ENCODE measurements around the gene CBARP. TPM values are rescaled to one million over a fixed set of nuclear protein-coding genes. Genes with fewer than 3 reads are reported as not detected.

The CBARP gene
- total and polyA plus RNA-seq, 9 of the 15 experiments (the other 6 are each of a cell fraction or from before 2014, with no cell fraction given), result 0.03 to 8.9 (median 1.2) TPM; not detected in 1

DNA sequence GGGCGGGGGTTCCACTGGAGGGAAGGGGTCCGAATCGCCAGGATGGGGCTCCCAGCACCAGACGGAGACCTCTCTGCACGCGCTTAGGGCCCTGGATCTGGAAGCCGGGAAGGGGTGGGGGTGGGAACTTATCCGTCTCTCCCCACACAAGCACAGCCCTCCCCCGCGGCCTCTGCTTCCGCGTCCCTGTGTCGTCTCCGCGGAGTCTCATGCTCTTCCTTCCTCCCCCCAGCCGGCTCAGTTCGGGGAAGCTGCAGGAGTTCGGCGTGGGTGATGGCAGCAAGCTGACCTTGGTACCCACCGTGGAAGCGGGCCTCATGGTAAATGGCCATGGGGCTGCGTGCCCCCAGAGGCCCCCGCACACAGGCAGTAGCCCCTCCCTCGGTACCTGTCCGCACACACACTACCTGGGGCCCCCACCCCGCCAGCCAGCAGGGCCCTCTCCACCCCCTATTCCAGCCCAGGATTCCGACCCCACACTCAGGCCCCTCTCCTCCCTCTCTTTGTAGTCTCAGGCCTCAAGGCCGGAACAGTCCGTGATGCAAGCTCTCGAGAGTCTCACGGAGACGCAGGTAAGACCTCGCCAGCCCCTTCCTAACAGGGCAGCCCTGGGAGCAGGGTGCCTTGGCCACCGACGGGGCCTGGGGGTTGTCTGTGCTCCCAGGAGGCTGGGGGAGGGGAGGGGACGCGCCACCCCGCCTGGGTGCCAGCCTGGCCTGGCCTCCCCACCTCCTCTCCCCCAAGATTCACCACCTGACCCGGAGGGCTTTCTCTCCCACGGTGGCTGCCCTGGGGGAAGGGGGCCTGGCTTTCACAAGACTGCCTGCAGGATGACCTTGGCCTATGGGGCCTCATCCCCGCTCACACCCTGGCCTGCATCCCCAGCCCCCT lies 13.8 kb upstream of the CBARP start:
- H3K27ac ChIP-seq (ENCODE audit: extremely low read depth, low read depth, low read length), result peak overlapping the region; percentile 82
- POLR2A ChIA-PET, result interaction anchor here (0.6 to 7.8 kb wide), 4 partner anchors 10 to 784 kb away, joined by 3 to 88 read pairs (median 5); partner anchors contain the start of genes ATP5F1D and CIRBP
- TF ChIP-seq, protein P1, sequence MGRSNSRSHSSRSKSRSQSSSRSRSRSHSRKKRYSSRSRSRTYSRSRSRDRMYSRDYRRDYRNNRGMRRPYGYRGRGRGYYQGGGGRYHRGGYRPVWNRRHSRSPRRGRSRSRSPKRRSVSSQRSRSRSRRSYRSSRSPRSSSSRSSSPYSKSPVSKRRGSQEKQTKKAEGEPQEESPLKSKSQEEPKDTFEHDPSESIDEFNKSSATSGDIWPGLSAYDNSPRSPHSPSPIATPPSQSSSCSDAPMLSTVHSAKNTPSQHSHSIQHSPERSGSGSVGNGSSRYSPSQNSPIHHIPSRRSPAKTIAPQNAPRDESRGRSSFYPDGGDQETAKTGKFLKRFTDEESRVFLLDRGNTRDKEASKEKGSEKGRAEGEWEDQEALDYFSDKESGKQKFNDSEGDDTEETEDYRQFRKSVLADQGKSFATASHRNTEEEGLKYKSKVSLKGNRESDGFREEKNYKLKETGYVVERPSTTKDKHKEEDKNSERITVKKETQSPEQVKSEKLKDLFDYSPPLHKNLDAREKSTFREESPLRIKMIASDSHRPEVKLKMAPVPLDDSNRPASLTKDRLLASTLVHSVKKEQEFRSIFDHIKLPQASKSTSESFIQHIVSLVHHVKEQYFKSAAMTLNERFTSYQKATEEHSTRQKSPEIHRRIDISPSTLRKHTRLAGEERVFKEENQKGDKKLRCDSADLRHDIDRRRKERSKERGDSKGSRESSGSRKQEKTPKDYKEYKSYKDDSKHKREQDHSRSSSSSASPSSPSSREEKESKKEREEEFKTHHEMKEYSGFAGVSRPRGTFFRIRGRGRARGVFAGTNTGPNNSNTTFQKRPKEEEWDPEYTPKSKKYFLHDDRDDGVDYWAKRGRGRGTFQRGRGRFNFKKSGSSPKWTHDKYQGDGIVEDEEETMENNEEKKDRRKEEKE (IDR thresholded peaks at IDR 0.05; ENCODE audit: borderline replicate concordance in 1 of 2, control insufficient read depth in 1 of 2, low read depth in 2 of 2, low read length in 1 of 2), result no peak
- TF ChIP-seq MCM7 (IDR thresholded peaks at IDR 0.05) (no peak), JUNB (CRISPR knock-in tag; conservative IDR thresholded peaks at IDR 0.05) (no peak), STAG1 (CRISPR knock-in tag; IDR thresholded peaks at IDR 0.05; ENCODE audit: borderline replicate concordance) (no peak), POLR2H (tag; IDR thresholded peaks at IDR 0.05; ENCODE audit: low read depth) (no peak), ZNF217 (CRISPR knock-in tag; IDR thresholded peaks at IDR 0.05) (no peak), L3MBTL2 (IDR thresholded peaks at IDR 0.05) (peak; percentile 51), NFRKB (IDR thresholded peaks at IDR 0.05; ENCODE audit: low read depth) (peak; percentile 36; the same call in 1 of the 2 replicates), SRSF7 (optimal IDR thresholded peaks at IDR 0.05; ENCODE audit: low read depth, low read length) (no peak)
- TF ChIP-seq, protein P2, sequence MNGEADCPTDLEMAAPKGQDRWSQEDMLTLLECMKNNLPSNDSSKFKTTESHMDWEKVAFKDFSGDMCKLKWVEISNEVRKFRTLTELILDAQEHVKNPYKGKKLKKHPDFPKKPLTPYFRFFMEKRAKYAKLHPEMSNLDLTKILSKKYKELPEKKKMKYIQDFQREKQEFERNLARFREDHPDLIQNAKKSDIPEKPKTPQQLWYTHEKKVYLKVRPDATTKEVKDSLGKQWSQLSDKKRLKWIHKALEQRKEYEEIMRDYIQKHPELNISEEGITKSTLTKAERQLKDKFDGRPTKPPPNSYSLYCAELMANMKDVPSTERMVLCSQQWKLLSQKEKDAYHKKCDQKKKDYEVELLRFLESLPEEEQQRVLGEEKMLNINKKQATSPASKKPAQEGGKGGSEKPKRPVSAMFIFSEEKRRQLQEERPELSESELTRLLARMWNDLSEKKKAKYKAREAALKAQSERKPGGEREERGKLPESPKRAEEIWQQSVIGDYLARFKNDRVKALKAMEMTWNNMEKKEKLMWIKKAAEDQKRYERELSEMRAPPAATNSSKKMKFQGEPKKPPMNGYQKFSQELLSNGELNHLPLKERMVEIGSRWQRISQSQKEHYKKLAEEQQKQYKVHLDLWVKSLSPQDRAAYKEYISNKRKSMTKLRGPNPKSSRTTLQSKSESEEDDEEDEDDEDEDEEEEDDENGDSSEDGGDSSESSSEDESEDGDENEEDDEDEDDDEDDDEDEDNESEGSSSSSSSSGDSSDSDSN (IDR thresholded peaks at IDR 0.05; ENCODE audit: borderline replicate concordance in 1 of 2, low read depth in 2 of 2, low read length in 2 of 2), result peak in 1 of 2 experiments; percentile 91; a peak in 2 of 4 replicates
- TF ChIP-seq, protein P3, sequence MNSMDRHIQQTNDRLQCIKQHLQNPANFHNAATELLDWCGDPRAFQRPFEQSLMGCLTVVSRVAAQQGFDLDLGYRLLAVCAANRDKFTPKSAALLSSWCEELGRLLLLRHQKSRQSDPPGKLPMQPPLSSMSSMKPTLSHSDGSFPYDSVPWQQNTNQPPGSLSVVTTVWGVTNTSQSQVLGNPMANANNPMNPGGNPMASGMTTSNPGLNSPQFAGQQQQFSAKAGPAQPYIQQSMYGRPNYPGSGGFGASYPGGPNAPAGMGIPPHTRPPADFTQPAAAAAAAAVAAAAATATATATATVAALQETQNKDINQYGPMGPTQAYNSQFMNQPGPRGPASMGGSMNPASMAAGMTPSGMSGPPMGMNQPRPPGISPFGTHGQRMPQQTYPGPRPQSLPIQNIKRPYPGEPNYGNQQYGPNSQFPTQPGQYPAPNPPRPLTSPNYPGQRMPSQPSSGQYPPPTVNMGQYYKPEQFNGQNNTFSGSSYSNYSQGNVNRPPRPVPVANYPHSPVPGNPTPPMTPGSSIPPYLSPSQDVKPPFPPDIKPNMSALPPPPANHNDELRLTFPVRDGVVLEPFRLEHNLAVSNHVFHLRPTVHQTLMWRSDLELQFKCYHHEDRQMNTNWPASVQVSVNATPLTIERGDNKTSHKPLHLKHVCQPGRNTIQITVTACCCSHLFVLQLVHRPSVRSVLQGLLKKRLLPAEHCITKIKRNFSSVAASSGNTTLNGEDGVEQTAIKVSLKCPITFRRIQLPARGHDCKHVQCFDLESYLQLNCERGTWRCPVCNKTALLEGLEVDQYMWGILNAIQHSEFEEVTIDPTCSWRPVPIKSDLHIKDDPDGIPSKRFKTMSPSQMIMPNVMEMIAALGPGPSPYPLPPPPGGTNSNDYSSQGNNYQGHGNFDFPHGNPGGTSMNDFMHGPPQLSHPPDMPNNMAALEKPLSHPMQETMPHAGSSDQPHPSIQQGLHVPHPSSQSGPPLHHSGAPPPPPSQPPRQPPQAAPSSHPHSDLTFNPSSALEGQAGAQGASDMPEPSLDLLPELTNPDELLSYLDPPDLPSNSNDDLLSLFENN (IDR thresholded peaks at IDR 0.05; ENCODE audit: low read depth in 2 of 2, low read length in 2 of 2), result no peak; a peak in 1 of 4 replicates

More for the DNA sequence above, 13.8 kb upstream of the CBARP start:
- peak overlapping the region; percentile 79 to 96 for H3K9ac ChIP-seq (ENCODE audit: insufficient read depth in 1 of 2, low read depth in 2 of 2, low read length in 2 of 2)
- WGBS (ENCODE audit: insufficient coverage, low coverage, missing lambda C conversion rate), result 3% methylated on average over 29 of the region's 41 CpGs
- H3K9me1 ChIP-seq (ENCODE audit: control insufficient read depth, insufficient read depth, low read length), result no peaks in the 10 kb centered on the region
- DNase-seq (ENCODE audit: extremely low read depth in 1 of 4, low spot score in 3 of 4), result peak in 2 of 4 experiments; percentile 75 to 92
- peak; percentile 28 for ATAC-seq
- BruUV-seq (replicated peaks), result TSS peak; percentile 48
- H3K4me2 ChIP-seq (ENCODE audit: insufficient read depth, low read length), result peak overlapping the region; percentile 84
- CTCF ChIA-PET (ENCODE audit: low intra/inter-chr PET ratio), result no interaction called here
- intact Hi-C loops (cut with micrococcal nuclease), result no loop called here
- H3K27me3 ChIP-seq (ENCODE audit: control insufficient read depth in 2 of 2, insufficient read depth in 2 of 2, low read length in 2 of 2), result no peaks in the 10 kb centered on the region
- in situ Hi-C loops (cut with MboI), result no loop called here
- no peaks in the 10 kb centered on the region for H4K20me1 ChIP-seq (replicated peaks; ENCODE audit: control insufficient read depth, insufficient read depth, low read length)
- peak; percentile 93 for FAIRE-seq
- no peaks in the 10 kb centered on the region for H3K9me3 ChIP-seq (replicated peaks; ENCODE audit: control insufficient read depth, insufficient read depth, low read depth, low read length)
- no peak overlapping the region for H2AFZ ChIP-seq (ENCODE audit: low read depth, low read length)
- H3K4me3 ChIP-seq, result peak overlapping the region; percentile 93
- H3K79me2 ChIP-seq (ENCODE audit: control insufficient read depth, insufficient read depth, low read length), result peaks cover 63% of the 10 kb centered on the region
- H3K4me1 ChIP-seq (replicated peaks in 1 of 2; ENCODE audit: control insufficient read depth in 2 of 2, insufficient read depth in 2 of 2, low read length in 2 of 2), result peaks cover 23 to 95% of the 10 kb centered on the region in 2 experiments
- peaks cover 54% of the 10 kb centered on the region; the same call in 1 of the 3 replicates for H3K36me3 ChIP-seq (ENCODE audit: control insufficient read depth, insufficient read depth, low read length)

Measured in K562 (cell line).